ENCODE results near the gene ELAVL3.

DNA sequence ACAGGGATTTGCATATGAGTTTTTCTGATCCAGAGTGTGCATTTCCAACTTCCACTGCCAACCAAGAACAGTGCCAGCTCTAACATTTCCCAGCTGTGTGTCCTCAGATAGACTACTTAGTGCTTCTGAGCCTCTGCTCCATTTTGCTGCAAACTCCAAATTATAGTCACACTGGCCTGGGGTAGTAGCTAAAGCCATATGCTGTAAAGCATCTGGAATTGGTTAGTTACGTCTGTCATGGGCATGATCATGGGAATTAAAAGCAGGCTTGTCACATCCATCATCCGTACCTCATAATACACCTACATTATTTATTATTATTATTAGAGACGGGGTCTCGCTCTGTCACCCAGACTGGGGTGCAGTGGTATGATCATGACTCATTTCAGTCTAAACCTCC, 7.1 kb downstream of the ELAVL3 start:
- TF ChIP-seq, protein P1, sequence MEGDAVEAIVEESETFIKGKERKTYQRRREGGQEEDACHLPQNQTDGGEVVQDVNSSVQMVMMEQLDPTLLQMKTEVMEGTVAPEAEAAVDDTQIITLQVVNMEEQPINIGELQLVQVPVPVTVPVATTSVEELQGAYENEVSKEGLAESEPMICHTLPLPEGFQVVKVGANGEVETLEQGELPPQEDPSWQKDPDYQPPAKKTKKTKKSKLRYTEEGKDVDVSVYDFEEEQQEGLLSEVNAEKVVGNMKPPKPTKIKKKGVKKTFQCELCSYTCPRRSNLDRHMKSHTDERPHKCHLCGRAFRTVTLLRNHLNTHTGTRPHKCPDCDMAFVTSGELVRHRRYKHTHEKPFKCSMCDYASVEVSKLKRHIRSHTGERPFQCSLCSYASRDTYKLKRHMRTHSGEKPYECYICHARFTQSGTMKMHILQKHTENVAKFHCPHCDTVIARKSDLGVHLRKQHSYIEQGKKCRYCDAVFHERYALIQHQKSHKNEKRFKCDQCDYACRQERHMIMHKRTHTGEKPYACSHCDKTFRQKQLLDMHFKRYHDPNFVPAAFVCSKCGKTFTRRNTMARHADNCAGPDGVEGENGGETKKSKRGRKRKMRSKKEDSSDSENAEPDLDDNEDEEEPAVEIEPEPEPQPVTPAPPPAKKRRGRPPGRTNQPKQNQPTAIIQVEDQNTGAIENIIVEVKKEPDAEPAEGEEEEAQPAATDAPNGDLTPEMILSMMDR (IDR thresholded peaks at IDR 0.05) = no peak
- TF ChIP-seq POLR2A (IDR thresholded peaks at IDR 0.05) = no peak

All from Peyer's patch (tissue), 4 donors.